Esophagus muscularis mucosa (tissue), 4 donors: ENCODE results near the gene SLC9B1. TPM values are rescaled to one million over a fixed set of nuclear protein-coding genes. Genes with fewer than 3 reads are reported as not detected.

ENCODE experiments used
- DNase-seq: peaks from one replicate; pipeline ENCODE4 v3.0.0-alpha.2; 2017; ENCODE audit errors: extremely low spot score
- H3K27ac ChIP-seq, 4 donors: fragments of 200-600 bp; sonication (generic); replicated peaks in 1 of 4; 1 replicate in 3 of 4; 2 replicates in 1 of 4; pipeline ENCODE4 v1.5.1; 2016 to 2019; ENCODE audit warnings: mild to moderate bottlenecking in 1 of 4
- H3K27me3 ChIP-seq, 4 donors: fragments of 200-600 bp; sonication (generic); one replicate each; pipeline versions ENCODE4 v1.5.1 to v1.6.0; 2016 to 2019
- H3K36me3 ChIP-seq, 4 donors: fragments of 200-600 bp; sonication (generic); one replicate each; pipeline ENCODE4 v1.5.1; 2016 to 2019
- H3K4me1 ChIP-seq, 4 donors: fragments of 200-600 bp; sonication (generic); one replicate each; pipeline ENCODE4 v1.5.1; 2016 to 2019
- H3K4me3 ChIP-seq, 4 donors: fragments of 200-600 bp; sonication (generic); 1 replicate in 2 of 4; 2 replicates in 2 of 4; pipeline ENCODE4 v1.5.1; 2016 to 2019; ENCODE audit warnings: mild to moderate bottlenecking in 4 of 4, moderate library complexity in 1 of 4
- H3K9me3 ChIP-seq, 4 donors: fragments of 200-600 bp; sonication (generic); 1 replicate in 3 of 4; 2 replicates in 1 of 4; pipeline ENCODE4 v1.5.1; 2016 to 2019
- EP300 ChIP-seq: sonication (generic); formaldehyde crosslinking; IDR thresholded peaks from one replicate; pipeline ENCODE4 v1.6.1; 2017; ENCODE audit warnings: antibody characterized with exemption
- POLR2A ChIP-seq: fragments of 450-650 bp; IDR thresholded peaks from one replicate; pipeline ENCODE4 v1.6.1; 2017; ENCODE audit warnings: antibody characterized with exemption, moderate library complexity, mild to moderate bottlenecking, low read depth
- POLR2AphosphoS5 ChIP-seq, 2 donors: sonication (generic); formaldehyde crosslinking; IDR thresholded peaks; one replicate each; pipeline ENCODE4 v1.6.1; 2017; ENCODE audit warnings: antibody characterized with exemption in 2 of 2
- WGBS: methylation state at CpG from one replicate; pipeline ENCODE4 v1.1.5; 2018; 5-methylcytosine and 5-hydroxymethylcytosine counted together
- intact Hi-C: fragments of 100-400 bp; cut with DNase I; formaldehyde crosslinking; loops from one replicate; pipeline ENCODE4 v1.15.1; 2023
- total RNA-seq, 4 donors: library from RNA; depleted of rRNA; stranded (reverse); fragments of >200 nt; gene quantifications; one replicate each; pipeline versions ENCODE4 v1.1.0 to v1.2.1, GENCODE V29; 2016
- TF ChIP-seq, protein P1 (sequence below), 3 experiments: fragments of 200-600 bp in 2 of 3; fragments of 450-650 bp in 1 of 3; sonication (generic) in 2 of 3; IDR thresholded peaks; one replicate each; pipeline ENCODE4 v1.5.1; 2017 to 2019; ENCODE audit warnings: antibody characterized with exemption in 3 of 3, mild to moderate bottlenecking in 2 of 3, moderate library complexity in 1 of 3

Gene SLC9B1
- total RNA-seq, 4 donors from 2014 or later = 0.29 to 1.3 (median 0.99) TPM; not detected in 1

DNA sequence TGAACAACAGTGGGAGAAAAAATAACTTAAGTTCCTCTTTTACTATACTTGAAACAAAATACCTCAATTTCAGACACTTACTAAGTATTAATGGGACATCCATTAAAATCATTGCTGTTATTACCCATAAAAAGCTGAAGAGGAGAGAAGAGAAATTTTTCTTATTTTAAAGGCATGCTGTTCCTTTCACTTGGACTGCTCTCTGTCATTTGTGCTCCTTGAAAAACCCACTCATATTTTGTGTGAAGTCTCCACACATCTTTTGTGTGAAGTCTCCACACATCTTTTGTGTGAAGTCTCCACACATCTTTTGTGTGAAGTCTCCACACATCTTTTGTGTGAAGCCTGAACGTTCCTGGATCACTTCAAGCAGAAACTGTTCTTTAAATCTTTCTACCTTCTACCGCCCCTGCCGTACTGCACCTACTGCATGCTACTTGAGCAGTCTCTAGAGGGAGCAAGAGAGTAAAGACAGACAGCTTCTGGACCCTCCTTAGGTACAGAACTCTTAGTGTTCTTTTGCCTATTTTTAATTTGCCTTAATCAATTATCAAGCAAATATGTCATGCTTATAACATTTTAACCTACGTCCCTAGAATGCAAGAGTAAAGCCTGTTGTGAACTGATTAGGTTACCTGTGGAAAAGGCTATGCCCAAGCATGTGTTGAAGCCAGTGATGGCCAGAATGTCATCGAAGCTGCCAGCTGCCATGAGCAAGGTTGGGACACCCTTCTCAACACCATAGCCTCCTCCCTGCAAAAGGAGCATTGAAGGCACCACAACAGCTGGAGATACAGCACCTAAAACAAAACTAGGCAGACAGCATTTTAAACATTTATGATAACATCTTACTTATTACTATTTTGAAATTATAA, 27.1 kb upstream of the SLC9B1 start:
- peaks cover 16 to 64% (median 21%) of the 10 kb centered on the region in 4 donors for H3K36me3 ChIP-seq

DNA sequence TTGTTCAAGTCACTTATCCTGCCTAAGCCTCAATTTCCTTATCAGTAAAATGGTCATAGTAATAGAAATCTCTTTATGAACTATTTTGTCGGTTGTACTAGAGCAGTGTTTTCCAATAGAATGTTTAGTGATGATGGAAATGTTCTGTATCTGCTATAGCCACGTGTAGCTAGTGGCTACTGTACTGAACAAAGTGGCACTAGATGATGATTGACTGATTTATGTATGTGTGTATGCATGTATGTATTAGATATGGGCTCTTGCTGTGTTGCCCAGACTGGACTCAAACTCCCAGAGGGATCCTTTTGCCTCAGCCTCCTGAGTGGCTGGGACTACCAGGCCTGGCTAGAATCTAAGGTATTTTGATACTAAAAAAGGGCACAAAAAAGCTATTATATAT, 24.7 kb upstream of the SLC9B1 start:
- H3K27ac ChIP-seq = no peak overlapping the region
- H3K4me3 ChIP-seq = no peak overlapping the region
- H3K9me3 ChIP-seq = no peaks in the 10 kb centered on the region
- DNase-seq = no peak
- no peaks in the 10 kb centered on the region for H3K27me3 ChIP-seq
- no peaks in the 10 kb centered on the region for H3K4me1 ChIP-seq
- H3K36me3 ChIP-seq = peaks cover 6 to 49% (median 15%) of the 10 kb centered on the region in 4 donors
- 93% methylated on average over 2 of the region's 2 CpGs for whole genome bisulfite sequencing
- TF ChIP-seq, protein P1, sequence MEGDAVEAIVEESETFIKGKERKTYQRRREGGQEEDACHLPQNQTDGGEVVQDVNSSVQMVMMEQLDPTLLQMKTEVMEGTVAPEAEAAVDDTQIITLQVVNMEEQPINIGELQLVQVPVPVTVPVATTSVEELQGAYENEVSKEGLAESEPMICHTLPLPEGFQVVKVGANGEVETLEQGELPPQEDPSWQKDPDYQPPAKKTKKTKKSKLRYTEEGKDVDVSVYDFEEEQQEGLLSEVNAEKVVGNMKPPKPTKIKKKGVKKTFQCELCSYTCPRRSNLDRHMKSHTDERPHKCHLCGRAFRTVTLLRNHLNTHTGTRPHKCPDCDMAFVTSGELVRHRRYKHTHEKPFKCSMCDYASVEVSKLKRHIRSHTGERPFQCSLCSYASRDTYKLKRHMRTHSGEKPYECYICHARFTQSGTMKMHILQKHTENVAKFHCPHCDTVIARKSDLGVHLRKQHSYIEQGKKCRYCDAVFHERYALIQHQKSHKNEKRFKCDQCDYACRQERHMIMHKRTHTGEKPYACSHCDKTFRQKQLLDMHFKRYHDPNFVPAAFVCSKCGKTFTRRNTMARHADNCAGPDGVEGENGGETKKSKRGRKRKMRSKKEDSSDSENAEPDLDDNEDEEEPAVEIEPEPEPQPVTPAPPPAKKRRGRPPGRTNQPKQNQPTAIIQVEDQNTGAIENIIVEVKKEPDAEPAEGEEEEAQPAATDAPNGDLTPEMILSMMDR (IDR thresholded peaks at IDR 0.05) = no peak
- TF ChIP-seq POLR2A (no peak), EP300 (no peak), POLR2AphosphoS5 (IDR thresholded peaks at IDR 0.05) (no peak)
- intact Hi-C loops = no loop called here

More for the DNA sequence above, 27.1 kb upstream of the SLC9B1 start:
- Histone ChIP-seq H3K4me1 (no peaks in the 10 kb centered on the region), H3K27ac (no peak overlapping the region), H3K4me3 (no peak overlapping the region), H3K27me3 (no peaks in the 10 kb centered on the region), H3K9me3 (no peaks in the 10 kb centered on the region)
- intact Hi-C loops = loop anchor here (5.0 kb wide), 1 partner anchor 56 kb away; no protein-coding TSS in a partner anchor
- TF ChIP-seq, protein P1 (IDR thresholded peaks at IDR 0.05) = peak; percentile 50 to 76 (median 55)
- no peak for TF ChIP-seq POLR2AphosphoS5 (IDR thresholded peaks at IDR 0.05)
- 47% methylated on average over 5 of the region's 5 CpGs for WGBS
- DNase-seq = no peak

DNA sequence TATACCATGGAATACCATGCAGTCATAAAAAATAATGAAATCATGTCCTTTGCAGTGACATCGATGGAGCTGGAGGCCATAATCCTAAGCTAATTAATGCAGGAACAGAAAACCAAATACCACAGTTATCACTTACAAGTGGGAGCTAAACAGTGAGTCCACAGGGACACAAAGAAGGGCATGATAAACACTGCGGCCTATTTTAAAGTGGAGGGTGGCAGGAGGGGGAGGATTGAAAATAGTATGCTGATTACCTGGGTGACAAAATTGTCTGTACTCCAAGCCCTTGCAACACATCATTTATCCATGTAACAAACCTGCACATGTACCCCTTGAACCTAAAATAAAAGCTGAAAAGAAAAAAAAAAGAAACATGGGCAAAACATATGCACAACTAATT, 16.7 kb upstream of the SLC9B1 start:
- no peak for DNase-seq
- Histone ChIP-seq H3K36me3 (peaks cover 0 to 15% (median 0%) of the 10 kb centered on the region in 4 donors), H3K4me1 (no peaks in the 10 kb centered on the region), H3K9me3 (no peaks in the 10 kb centered on the region), H3K27me3 (no peaks in the 10 kb centered on the region), H3K27ac (no peak overlapping the region), H3K4me3 (no peak overlapping the region)
- WGBS = 96% methylated on average over 2 of the region's 2 CpGs
- intact Hi-C loops = no loop called here
- no peak for TF ChIP-seq POLR2A
- TF ChIP-seq EP300 = no peak
- no peak for TF ChIP-seq POLR2AphosphoS5 (IDR thresholded peaks at IDR 0.05)
- TF ChIP-seq, protein P1 (IDR thresholded peaks at IDR 0.05) = no peak

DNA sequence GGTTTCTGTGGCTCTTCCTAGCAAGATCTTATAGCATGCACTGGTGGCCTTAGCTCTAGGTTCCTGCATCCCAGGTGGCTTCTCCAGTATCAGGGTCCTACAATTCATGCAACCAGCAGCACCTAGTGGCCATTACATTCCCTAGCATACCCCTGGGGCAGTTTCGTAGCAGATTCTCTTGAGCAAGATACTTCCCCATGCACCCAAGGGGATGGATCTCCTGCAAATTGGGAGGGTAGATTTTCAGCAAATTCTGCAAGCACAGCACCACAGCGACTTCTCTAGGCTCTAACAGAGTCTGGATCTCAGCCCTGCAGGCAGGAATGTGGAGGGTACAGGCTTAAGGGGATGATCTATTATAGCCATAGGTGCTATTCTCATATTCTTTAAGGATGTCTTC, 13.1 kb upstream of the SLC9B1 start:
- intact Hi-C loops = no loop called here
- peaks cover 0 to 34% (median 4%) of the 10 kb centered on the region in 4 donors for H3K36me3 ChIP-seq
- no peak for DNase-seq
- no peaks in the 10 kb centered on the region for H3K27me3 ChIP-seq
- no peaks in the 10 kb centered on the region for H3K9me3 ChIP-seq
- no peak overlapping the region for H3K27ac ChIP-seq
- no peaks in the 10 kb centered on the region for H3K4me1 ChIP-seq
- no peak overlapping the region for H3K4me3 ChIP-seq
- TF ChIP-seq POLR2AphosphoS5 (IDR thresholded peaks at IDR 0.05) (no peak), POLR2A (no peak), EP300 (no peak)
- TF ChIP-seq, protein P1 (IDR thresholded peaks at IDR 0.05) = peak; percentile 11 to 27 (median 20)
- WGBS = 60% methylated on average over 1 of the region's 2 CpGs
